H1 (cell line): ENCODE results near the gene TBCD. TPM values are rescaled to one million over a fixed set of nuclear protein-coding genes. Genes with fewer than 3 reads are reported as not detected.

Source experiments
- ASH2L ChIP-seq: fragments of 200-600, 300-600 bp; sonication (generic); IDR thresholded peaks from one replicate; pipeline ENCODE4 v1.7.1; 2017; ENCODE audit warnings: low read length
- CEBPB ChIP-seq: IDR thresholded peaks from 2 replicates; pipeline ENCODE4 v1.6.1; 2012; ENCODE audit warnings: low read depth, low read length
- CHD2 ChIP-seq: IDR thresholded peaks from 2 replicates; pipeline ENCODE4 v1.6.1; 2012; ENCODE audit warnings: low read length, improper control_type of control experiment
- CHD7 ChIP-seq: fragments of 300-600 bp; sonication (generic); IDR thresholded peaks from 2 replicates; pipeline ENCODE4 v1.7.1; 2012; ENCODE audit warnings: low read length, moderate library complexity, mild to moderate bottlenecking, inconsistent platforms; ENCODE audit not compliant: insufficient replicate concordance
- EZH2 ChIP-seq: fragments of 200-600 bp; sonication (generic); IDR thresholded peaks from 2 replicates; pipeline ENCODE4 v1.7.1; 2012; ENCODE audit warnings: low read depth, mild to moderate bottlenecking, moderate library complexity, low read length, inconsistent platforms; ENCODE audit not compliant: severe bottlenecking
- GTF2F1 ChIP-seq: IDR thresholded peaks from 2 replicates; pipeline ENCODE4 v1.6.1; 2012; ENCODE audit warnings: low read depth, low read length, improper control_type of control experiment, borderline replicate concordance
- JUN ChIP-seq: IDR thresholded peaks from 2 replicates; pipeline ENCODE4 v1.6.1; 2011; ENCODE audit warnings: low read depth, mild to moderate bottlenecking, improper control_type of control experiment, low read length
- SP4 ChIP-seq: IDR thresholded peaks from 2 replicates; pipeline ENCODE4 v1.6.1; 2012; ENCODE audit warnings: low read length, inconsistent platforms
- polyA plus RNA-seq, 7 experiments: library from polyadenylated mRNA; depleted of rRNA in 3 of 7; stranded (reverse) in 5 of 7; unstranded in 2 of 7; fragments of >200 nt in 5 of 7; fragments of 200-250 nt in 2 of 7; gene quantifications; 1 replicate in 5 of 7; 2 replicates in 1 of 7; 4 replicates in 1 of 7; pipeline versions ENCODE4 v1.2.1 to v1.2.3, GENCODE V29; 2011 to 2013; ENCODE audit warnings: missing spikeins in 2 of 7, mixed read lengths in 2 of 7
- total RNA-seq: library from RNA; stranded (reverse); fragmentation: NEBNext Ultra II Directional; extraction: Animal tissue kit (Norgen Biotek cat#: 25700); gene quantifications from 2 replicates; pipeline ENCODE4 v1.2.1, GENCODE V29; 2021

TBCD gene
- total and polyA plus RNA-seq, 2 of the 8 experiments (the other 6 are each of a cell fraction or from before 2014, with no cell fraction given), result 118 to 162 TPM

DNA sequence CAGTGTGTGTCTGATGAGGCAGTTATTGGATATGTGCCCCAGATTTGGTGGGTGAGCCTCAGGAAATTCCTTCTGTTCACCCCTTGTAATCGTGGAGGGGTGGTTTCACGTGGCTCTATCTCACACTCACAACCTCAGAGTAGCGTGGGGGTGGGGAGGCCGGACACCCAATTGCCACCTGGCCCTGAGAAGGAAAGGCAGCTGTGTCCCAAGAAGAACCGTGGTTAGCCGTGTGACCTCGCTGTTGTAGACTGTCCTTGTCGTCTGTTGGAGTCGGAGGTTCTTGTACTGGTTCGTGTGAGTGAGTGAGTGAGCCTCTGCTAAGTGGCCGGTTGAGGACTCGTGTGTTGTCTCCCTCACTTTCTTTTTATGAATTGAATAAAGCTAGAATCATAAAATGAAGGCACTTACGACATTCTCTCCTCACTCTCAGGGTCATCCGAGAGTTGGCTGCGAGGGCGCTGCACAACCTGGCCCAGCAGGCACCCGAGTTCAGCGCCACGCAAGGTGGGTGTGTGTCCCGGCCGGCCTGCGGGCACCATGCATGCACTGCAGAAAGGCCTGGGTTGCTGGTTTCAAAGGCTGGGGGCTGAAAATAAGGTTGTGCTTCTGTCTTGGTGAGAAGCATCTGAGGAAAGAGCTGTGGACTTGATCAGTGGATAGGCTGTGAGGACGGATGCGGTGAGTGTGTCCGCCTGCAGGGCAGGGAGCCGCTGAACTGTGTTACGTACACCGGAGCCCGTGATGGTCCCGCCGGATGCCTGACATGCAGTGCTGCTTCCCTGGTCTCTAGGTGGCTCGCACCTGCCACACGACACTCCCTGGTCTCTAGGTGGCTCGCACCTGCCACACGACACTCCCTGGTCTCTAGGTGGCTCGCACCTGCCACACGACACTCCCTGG lies 151.4 kb downstream of the TBCD start (continued):
- no peak for TF ChIP-seq GTF2F1
- no peak for TF ChIP-seq CHD7
- TF ChIP-seq EZH2, result no peak
- TF ChIP-seq ASH2L, result no peak
- TF ChIP-seq JUN, result no peak
- no peak for TF ChIP-seq SP4
- no peak for TF ChIP-seq CEBPB
- TF ChIP-seq CHD2, result no peak
- TF ChIP-seq, all 59 proteins: peak for 0
